Measurements from ENCODE around the gene PLEKHA6.

PLEKHA6 gene

GRCh38 chr1:204206121-204206520 lies 153.6 kb downstream of the PLEKHA6 start:
- DNase-seq, result peak in 1 of 2 donors; percentile 13

DNA sequence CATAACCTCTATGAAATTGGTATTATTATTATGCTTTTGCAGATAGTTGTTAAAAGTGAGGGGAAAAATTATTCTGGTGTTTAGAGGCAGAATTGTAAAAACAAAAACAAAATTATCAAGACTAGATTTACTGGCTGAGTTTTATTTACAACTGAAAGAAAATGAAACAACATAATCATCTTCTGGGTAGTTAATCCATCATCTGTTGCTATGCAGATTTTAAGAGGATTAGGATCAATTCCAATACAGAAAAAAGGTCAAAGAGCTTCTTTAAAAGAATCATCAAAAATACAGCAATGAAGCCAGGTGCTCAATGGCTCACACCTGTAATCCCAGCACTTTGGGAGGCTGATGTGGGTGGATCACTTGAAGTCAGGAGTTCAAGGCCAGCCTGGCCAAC lies 154.2 kb downstream of the PLEKHA6 start:
- no peak for DNase-seq

DNA sequence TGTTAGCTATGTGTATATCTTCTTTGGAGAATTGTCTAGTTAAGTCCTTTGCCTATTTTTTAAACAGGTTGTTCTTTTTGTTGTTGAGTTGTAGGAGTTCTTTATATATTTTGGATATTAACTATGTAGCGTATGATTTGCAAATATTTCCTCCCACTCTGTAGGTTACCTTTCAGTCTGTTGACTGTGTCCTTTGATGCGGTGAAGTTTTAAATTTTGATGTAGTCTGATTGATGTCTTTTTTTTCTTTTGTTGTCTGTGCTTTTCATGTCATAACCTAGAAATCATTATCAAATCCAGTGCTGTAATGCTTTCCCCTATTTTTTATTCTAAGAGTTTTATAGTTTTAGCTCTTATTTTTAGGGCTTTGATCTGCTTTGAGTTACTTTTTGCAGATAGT lies 154.8 kb downstream of the PLEKHA6 start:
- DNase-seq, result no peak

- DNase-seq, result no peak
Measured at GRCh38 chr1:204203206-204203767, 156.4 kb downstream of the PLEKHA6 start.

DNA sequence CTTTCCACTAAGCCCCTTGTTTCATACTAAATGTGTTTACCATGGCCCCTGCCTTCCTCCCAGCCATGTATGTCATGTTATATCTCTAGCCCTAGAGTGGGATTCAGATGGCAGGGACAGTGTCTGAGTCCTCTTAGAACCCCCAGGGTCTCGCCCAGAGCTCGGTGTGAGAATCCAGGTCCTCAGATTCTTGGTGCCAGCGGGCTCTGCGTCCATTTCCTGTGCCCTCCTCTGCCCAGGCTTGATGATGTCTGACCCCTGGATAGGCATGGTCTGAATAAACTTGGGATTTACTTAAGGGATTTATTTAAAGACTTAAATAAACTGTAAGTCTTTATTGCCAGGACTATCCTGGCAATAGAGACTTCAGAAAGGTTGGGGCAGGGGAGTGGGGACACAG lies 157.2 kb downstream of the PLEKHA6 start:
- DNase-seq, result no peak

- no peak for DNase-seq
Measured at GRCh38 chr1:204201348-204202040, 158.2 kb downstream of the PLEKHA6 start.

- no peak for DNase-seq
Measured at GRCh38 chr1:204199579-204199978, 160.2 kb downstream of the PLEKHA6 start.

- no peak for DNase-seq
Measured at GRCh38 chr1:204198348-204199340, 161.1 kb downstream of the PLEKHA6 start.

DNA sequence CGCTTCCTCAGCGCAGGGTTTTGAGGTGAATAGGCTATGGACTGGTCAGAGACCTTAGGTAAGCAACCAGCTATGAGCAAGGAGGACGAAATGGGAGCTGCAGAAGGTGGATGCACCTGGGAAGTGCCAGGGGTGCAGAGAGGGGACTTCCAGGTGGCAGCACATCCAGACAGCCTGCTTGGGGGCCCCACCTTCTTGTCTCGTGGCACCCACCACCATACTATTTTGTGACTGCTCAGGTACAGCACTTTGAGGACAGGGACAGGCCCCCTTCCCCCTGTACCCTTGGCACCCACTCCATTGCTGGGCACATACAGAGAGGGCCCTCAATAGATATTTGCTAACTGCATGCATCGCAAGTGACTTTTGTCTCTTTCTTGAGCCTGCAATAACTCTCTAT lies 162.7 kb downstream of the PLEKHA6 start:
- DNase-seq, result no peak

GRCh38 chr1:204196068-204196795 lies 163.5 kb downstream of the PLEKHA6 start, which contains the start of gene KISS1:
KISS1 (minus strand) TSS chr1:204196491; CDS start chr1:204192876, 3,615 bp downstream.
- DNase-seq, result no peak

- DNase-seq, result no peak
Measured at GRCh38 chr1:204194771-204195170, 165.0 kb downstream of the PLEKHA6 start.

GRCh38 chr1:204194080-204194479 lies 165.6 kb downstream of the PLEKHA6 start:
- no peak for DNase-seq

DNA sequence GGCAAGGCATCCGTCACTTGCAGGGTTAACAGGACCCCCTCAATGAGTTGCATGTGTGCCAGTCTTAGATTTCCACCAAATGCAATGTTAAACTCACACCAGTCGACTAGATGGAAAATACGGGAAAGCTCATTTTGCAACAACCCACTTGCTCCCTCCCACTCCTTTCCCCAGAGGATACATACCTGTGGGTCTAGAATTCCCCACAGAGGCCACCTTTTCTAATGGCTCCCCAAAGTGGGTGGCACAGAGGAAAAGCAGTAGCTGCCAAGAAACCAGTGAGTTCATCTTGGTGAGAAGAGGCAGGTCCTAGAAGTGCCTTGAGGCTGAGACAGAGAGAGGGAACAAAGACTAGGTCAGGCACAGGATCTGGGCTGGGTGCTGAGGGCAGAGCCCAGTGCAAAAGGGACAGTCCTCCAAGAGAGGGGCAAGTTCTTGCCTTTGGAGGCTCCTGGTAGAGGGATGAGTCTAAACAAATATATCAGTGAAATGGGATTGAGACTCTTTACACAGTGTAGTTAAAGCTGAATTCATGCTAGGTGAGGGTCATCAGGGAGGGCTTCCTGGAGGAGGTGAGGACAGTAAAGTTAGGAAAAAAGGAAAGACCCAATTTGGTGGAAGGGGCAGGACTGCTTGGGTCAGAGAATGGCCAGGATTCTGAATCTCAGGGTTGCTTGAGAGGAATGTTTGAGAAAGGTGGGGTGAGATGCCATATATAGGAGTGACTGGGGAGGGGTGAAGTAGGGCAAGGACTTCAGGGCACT lies 167.0 kb downstream of the PLEKHA6 start:
- DNase-seq, result no peak

GRCh38 chr1:204192046-204192445 lies 167.7 kb downstream of the PLEKHA6 start:
- DNase-seq, result no peak

DNA sequence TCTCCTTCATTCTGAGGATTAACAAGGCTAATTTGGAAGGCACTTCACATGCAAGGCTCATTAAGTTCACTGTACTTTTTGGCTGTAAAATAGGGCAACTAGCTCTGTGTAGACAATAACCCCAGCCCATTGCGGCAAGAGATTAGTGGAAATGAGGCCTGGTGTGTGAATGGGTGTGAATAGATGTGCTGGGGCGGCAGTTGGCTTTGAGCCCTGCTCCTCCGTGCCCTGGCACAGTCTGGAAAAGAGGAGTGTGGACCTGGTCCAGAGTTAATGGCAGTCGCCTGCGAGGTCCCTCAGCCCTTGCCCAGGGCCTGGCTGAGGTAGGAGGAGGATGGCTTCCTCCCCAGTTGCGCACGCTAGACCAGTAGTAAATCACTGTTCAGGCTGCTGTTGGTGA lies 168.3 kb downstream of the PLEKHA6 start:
- no peak for DNase-seq

- peak; percentile 63 to 74 for DNase-seq
Measured at GRCh38 chr1:204190212-204191211, 169.2 kb downstream of the PLEKHA6 start.

GRCh38 chr1:204188959-204189639 lies 170.6 kb downstream of the PLEKHA6 start:
- no peak for DNase-seq

DNA sequence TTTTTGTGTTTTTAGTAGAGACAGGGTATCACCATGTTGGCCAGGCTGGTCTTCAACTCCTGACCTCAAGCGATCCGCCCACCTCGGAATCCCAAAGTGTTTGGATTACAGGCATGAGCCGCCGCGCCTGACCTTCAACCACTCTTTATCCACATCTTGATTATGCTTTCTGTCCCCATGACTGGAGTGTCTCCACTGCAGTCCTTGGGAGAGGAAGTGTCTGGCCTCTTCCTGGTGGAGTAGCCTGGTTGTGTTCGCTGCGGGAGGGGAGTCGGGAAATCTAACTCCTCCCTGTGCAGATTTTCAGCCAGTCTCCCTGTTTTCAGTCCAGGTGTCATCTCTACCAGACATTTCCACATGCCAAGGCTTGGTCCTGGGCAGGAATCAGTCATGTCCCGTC lies 173.1 kb downstream of the PLEKHA6 start:
- DNase-seq, result no peak

DNA sequence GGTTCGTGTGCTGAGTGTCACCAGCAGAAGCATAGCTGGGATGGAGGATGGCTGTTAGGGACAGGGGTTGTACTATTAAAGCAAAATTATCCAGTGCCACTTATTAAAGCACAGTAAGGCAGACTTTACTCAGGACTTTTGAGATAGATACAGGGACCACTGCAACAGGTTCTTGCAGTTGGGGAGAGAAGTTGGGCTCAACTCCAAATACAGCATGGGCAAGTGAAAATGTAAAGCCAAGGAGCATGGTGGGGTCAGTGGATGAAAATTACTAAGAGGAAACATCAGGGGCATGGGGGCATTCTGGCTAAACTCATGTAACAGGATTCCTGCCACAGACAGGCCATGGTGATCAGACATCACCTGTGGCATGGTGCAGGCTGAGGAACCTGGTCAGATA lies 178.6 kb downstream of the PLEKHA6 start:
- no peak for DNase-seq

DNA sequence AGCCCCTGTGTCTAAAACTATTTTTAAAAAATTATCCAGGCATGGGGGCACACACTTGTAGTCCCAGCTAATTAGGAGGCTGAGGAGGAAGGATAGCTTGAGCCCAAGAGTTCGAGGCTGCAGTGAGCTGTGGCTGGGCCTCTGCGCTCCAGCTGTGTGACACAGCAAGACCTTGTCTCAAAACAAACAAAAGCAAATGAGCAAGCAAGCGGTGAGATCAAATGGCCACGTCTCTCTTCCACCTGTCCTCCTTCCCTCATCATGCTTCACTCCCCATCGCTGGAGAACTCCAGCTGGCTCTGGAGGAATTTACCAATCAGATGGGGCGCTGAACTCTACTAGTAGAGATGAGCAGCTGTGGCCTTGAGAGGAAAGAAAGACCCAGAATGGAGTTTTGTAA lies 179.6 kb downstream of the PLEKHA6 start:
- DNase-seq, result no peak

Data from inflammatory macrophage (primary cell).